ENCODE data around the gene DRAXIN. TPM values are rescaled to one million over a fixed set of nuclear protein-coding genes. Genes with fewer than 3 reads are reported as not detected.

DRAXIN gene
- total RNA-seq, 4 donors from 2014 or later: 0.08 to 0.10 (median 0.08) TPM; not detected in 1

DNA sequence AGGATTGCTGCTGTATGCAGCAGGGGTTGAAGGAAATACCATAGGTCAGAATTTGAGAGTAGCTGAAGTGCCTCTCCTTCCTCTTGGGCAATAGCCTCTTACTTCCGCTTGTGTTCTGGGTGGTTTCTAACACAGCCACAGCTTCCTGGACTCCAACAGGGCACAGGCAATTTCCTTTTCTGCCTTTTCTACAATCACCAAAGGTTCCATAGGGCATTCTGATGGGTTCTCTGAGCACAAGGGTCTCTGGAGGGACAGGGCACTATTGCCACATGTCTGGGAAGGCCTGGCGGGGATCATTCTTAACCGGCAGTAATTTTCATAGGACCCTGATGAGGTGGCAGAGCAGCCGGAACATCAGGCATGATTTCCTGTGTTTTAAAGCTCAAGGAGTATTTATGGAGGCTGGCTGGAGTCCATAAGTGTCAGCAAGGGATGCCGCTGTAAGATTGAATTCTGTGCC, 39.0 kb downstream of the DRAXIN start:
- no peaks in the 10 kb centered on the region for H3K36me3 ChIP-seq
- no peak for TF ChIP-seq EP300 (IDR thresholded peaks at IDR 0.05)
- TF ChIP-seq, protein P1, sequence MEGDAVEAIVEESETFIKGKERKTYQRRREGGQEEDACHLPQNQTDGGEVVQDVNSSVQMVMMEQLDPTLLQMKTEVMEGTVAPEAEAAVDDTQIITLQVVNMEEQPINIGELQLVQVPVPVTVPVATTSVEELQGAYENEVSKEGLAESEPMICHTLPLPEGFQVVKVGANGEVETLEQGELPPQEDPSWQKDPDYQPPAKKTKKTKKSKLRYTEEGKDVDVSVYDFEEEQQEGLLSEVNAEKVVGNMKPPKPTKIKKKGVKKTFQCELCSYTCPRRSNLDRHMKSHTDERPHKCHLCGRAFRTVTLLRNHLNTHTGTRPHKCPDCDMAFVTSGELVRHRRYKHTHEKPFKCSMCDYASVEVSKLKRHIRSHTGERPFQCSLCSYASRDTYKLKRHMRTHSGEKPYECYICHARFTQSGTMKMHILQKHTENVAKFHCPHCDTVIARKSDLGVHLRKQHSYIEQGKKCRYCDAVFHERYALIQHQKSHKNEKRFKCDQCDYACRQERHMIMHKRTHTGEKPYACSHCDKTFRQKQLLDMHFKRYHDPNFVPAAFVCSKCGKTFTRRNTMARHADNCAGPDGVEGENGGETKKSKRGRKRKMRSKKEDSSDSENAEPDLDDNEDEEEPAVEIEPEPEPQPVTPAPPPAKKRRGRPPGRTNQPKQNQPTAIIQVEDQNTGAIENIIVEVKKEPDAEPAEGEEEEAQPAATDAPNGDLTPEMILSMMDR (IDR thresholded peaks at IDR 0.05): no peak
- no peak for TF ChIP-seq POLR2AphosphoS5 (IDR thresholded peaks at IDR 0.05)
- TF ChIP-seq POLR2A (IDR thresholded peaks at IDR 0.05): no peak
- H3K27ac ChIP-seq: peak overlapping the region; percentile 80
- H3K4me3 ChIP-seq: peak overlapping the region; percentile 38
- DNase-seq (ENCODE audit: low spot score in 2 of 2): no peak
- WGBS: 24% methylated on average over 5 of the region's 5 CpGs
- no peaks in the 10 kb centered on the region for H3K27me3 ChIP-seq
- peaks cover 44% of the 10 kb centered on the region for H3K4me1 ChIP-seq
- no peaks in the 10 kb centered on the region for H3K9me3 ChIP-seq

- H3K4me1 ChIP-seq: peaks cover 54% of the 10 kb centered on the region
- no peaks in the 10 kb centered on the region for H3K36me3 ChIP-seq
- H3K27me3 ChIP-seq: no peaks in the 10 kb centered on the region
- 25% methylated on average over 16 of the region's 17 CpGs for WGBS
- TF ChIP-seq POLR2AphosphoS5 (IDR thresholded peaks at IDR 0.05): peak in 1 of 3 donors; percentile 20
- TF ChIP-seq, protein P1 (IDR thresholded peaks at IDR 0.05): no peak
- peak in 1 of 2 donors; percentile 89 for DNase-seq (ENCODE audit: low spot score in 2 of 2)
- no peaks in the 10 kb centered on the region for H3K9me3 ChIP-seq
- peak overlapping the region; percentile 38 for H3K4me3 ChIP-seq
- peak overlapping the region; percentile 80 for H3K27ac ChIP-seq
Observed at GRCh38 chr1:11731691-11732283, 40.3 kb downstream of the DRAXIN start.

DNA sequence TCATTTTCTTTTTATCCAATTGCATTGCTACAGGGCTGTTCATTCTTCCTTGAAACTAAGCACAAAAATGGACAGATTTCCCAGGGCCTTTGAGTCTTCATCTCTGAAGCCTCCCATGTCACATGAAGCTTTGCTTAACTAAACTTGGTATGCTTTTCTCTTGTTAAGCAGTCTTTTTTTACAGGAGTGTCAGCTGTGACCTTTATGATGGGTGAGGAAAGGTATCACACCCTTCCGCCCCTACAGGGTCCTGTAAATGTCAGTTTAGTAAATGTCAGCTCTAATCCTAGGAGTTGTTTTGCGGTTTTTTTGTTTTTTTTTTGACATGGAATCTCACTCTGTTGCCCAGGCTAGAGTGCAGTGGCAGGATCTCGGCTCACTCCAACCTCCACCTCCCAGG, 41.8 kb downstream of the DRAXIN start:
- H3K36me3 ChIP-seq: no peaks in the 10 kb centered on the region
- no peak overlapping the region for H3K4me3 ChIP-seq
- no peaks in the 10 kb centered on the region for H3K9me3 ChIP-seq
- 94% methylated on average over 3 of the region's 3 CpGs for WGBS
- H3K4me1 ChIP-seq: peaks cover 69% of the 10 kb centered on the region
- H3K27me3 ChIP-seq: no peaks in the 10 kb centered on the region
- no peak overlapping the region for H3K27ac ChIP-seq
- TF ChIP-seq, protein P1 (IDR thresholded peaks at IDR 0.05): no peak
- TF ChIP-seq POLR2AphosphoS5 (IDR thresholded peaks at IDR 0.05) (no peak), EP300 (IDR thresholded peaks at IDR 0.05) (no peak), POLR2A (IDR thresholded peaks at IDR 0.05) (no peak)
- DNase-seq (ENCODE audit: low spot score in 2 of 2): no peak

- Histone ChIP-seq H3K27ac (peak overlapping the region; percentile 92), H3K4me1 (peaks cover 67% of the 10 kb centered on the region), H3K9me3 (no peaks in the 10 kb centered on the region), H3K27me3 (no peaks in the 10 kb centered on the region), H3K4me3 (peak overlapping the region; percentile 77), H3K36me3 (no peaks in the 10 kb centered on the region)
- WGBS: 29% methylated on average over 2 of the region's 4 CpGs
- no peak for TF ChIP-seq POLR2AphosphoS5 (IDR thresholded peaks at IDR 0.05)
- no peak for TF ChIP-seq EP300 (IDR thresholded peaks at IDR 0.05)
- TF ChIP-seq, protein P1 (IDR thresholded peaks at IDR 0.05): no peak
- no peak for TF ChIP-seq POLR2A (IDR thresholded peaks at IDR 0.05)
- DNase-seq (ENCODE audit: low spot score in 2 of 2): no peak
Observed at GRCh38 chr1:11735531-11735853, 44.0 kb downstream of the DRAXIN start.

DNA sequence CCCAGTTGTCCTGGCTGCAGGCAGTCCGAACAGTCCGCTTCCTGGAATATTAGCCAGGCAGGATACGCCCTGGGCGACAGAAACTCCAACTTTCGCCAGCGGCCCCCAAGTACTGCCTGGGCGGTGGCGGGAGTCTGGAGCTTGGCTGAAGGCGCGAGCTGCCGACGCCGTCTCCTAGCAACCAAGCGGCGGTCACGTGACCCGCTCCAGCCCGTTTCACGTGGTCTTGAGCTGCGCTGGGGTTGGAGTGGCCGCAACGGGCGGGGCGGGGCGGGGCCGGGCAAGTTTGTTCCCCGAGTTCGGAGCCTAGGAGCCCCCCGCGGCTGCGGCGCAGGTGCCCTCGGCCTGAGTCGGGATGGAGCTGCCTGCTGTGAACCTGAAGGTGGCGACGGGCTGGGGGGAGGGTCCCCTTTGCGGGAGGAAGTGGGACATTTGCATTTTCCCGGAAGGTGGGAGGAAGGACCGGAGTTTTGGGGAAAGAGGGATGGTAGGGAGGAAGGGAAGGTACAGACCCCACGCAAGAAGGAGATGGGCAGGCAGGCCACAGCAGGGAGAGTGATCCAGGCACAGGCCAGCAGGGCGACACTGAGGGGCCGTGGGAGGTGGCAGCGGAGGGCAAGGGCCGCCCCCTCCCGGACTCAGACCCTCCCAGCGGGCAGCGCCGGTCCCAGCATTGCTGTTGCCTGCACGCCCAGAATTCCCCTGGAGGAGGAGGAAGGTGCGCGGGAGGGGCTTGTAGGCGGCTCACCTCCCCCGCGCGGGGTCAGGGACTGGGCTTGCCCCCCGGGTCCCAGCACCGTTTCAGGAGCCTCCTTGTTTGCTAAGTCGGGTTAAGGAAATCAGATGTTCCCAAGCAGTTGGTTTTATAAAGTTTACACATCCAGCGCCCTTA, 44.6 kb downstream of the DRAXIN start, which contains the start of gene AGTRAP:
Gene AGTRAP (plus strand): TSS at position 283 of the 892 bp plus-strand sequence. CDS start 73 bp downstream, at position 356.
- DNase-seq (ENCODE audit: low spot score in 2 of 2): peak; percentile 99

More for the DNA sequence above, 44.6 kb downstream of the DRAXIN start, which contains the start of gene AGTRAP:
- Histone ChIP-seq H3K27me3 (no peaks in the 10 kb centered on the region), H3K27ac (peak within 1 kb of the TSS; percentile 92), H3K4me1 (peaks cover 61% of the 10 kb centered on the region), H3K9me3 (no peaks in the 10 kb centered on the region), H3K36me3 (no peaks in the 10 kb centered on the region), H3K4me3 (peak within 1 kb of the TSS; percentile 77)
- under 1% methylated on average over 19 of the region's 59 CpGs for WGBS
- TF ChIP-seq, protein P1 (IDR thresholded peaks at IDR 0.05): no peak
- peak in 1 of 3 donors; percentile 84 for TF ChIP-seq POLR2AphosphoS5 (IDR thresholded peaks at IDR 0.05)
- TF ChIP-seq POLR2A (IDR thresholded peaks at IDR 0.05): peak in 1 of 2 donors; percentile 25
- TF ChIP-seq EP300 (IDR thresholded peaks at IDR 0.05): no peak

Measured in suprapubic skin (tissue), 4 donors.